PC-9 (cell line): ENCODE data around the gene FAM111A. TPM values are rescaled to one million over a fixed set of nuclear protein-coding genes. Genes with fewer than 3 reads are reported as not detected.

Experiments used
- BruUV-seq: library from RNA; stranded (reverse); fragments of 400-500 nt; replicated peaks from 2 replicates; lab custom pipeline; 2021; lab: Mats Ljungman, UMichigan
- CTCF ChIA-PET: fragments of 300-600 bp; sonication (Branson Sonifier 250); formaldehyde crosslinking; loops from one replicate; lab custom pipeline; 2022; ENCODE audit warnings: antibody characterized with exemption; lab: Charles Lee
- POLR2A ChIA-PET: fragments of 300-600 bp; sonication (Branson Sonifier 250); formaldehyde crosslinking; loops from one replicate; lab custom pipeline; 2022; ENCODE audit warnings: antibody characterized with exemption; ENCODE audit not compliant: unreplicated experiment; lab: Charles Lee
- DNase-seq, 2 experiments: peaks; one replicate each; pipeline versions ENCODE4 v3.0.0 to v3.0.0-alpha.2; 2015 to 2022; ENCODE audit warnings: mixed read lengths in 1 of 2
- H2AFZ ChIP-seq: fragments of 200-600 bp; sonication (generic); 2 replicates; pipeline ENCODE4 v1.8.1; 2017; ENCODE audit warnings: antibody characterized with exemption
- H3F3A ChIP-seq: fragments of 200-600 bp; sonication (generic); 2 replicates; pipeline ENCODE4 v1.8.1; 2017; ENCODE audit warnings: antibody characterized with exemption, mild to moderate bottlenecking, low read depth; ENCODE audit not compliant: insufficient read depth
- H3K27ac ChIP-seq: fragments of 200-600 bp; sonication (generic); 2 replicates; pipeline ENCODE4 v1.6.1; 2016; ENCODE audit warnings: mixed run types
- H3K27me3 ChIP-seq: fragments of 200-600 bp; sonication (generic); 2 replicates; pipeline ENCODE4 v1.6.1; 2016; ENCODE audit warnings: low read depth, mixed run types; ENCODE audit not compliant: insufficient read depth
- H3K36me3 ChIP-seq: fragments of 200-600 bp; sonication (generic); 2 replicates; pipeline ENCODE4 v1.6.1; 2016; ENCODE audit warnings: low read depth, mixed run types
- H3K4me1 ChIP-seq: fragments of 200-600 bp; sonication (generic); replicated peaks from 2 replicates; pipeline ENCODE4 v1.6.1; 2016; ENCODE audit warnings: mixed run types; ENCODE audit not compliant: insufficient read depth
- H3K4me2 ChIP-seq: fragments of 200-600 bp; sonication (generic); 2 replicates; pipeline ENCODE4 v1.6.1; 2017; ENCODE audit warnings: mixed run types
- H3K4me3 ChIP-seq: fragments of 200-600 bp; sonication (generic); 2 replicates; pipeline ENCODE4 v1.6.1; 2016; ENCODE audit warnings: mixed run types
- H3K79me2 ChIP-seq: fragments of 200-600 bp; sonication (generic); 2 replicates; pipeline ENCODE4 v1.6.1; 2017; ENCODE audit warnings: low read depth, mixed run types
- H3K9me2 ChIP-seq: fragments of 200-600 bp; sonication (generic); 2 replicates; pipeline ENCODE4 v1.8.1; 2017; ENCODE audit warnings: mild to moderate bottlenecking; ENCODE audit not compliant: insufficient read depth
- H3K9me3 ChIP-seq: fragments of 200-600 bp; sonication (generic); 2 replicates; pipeline ENCODE4 v1.8.1; 2016; ENCODE audit warnings: low read depth; ENCODE audit not compliant: insufficient read depth
- H4K20me1 ChIP-seq: fragments of 200-600 bp; sonication (generic); 2 replicates; pipeline ENCODE4 v1.8.1; 2017; ENCODE audit not compliant: insufficient read depth
- CTCF ChIP-seq: fragments of 200-600 bp; sonication (generic); conservative IDR thresholded peaks from 2 replicates; pipeline ENCODE4 v1.6.1; 2017; ENCODE audit warnings: mixed run types, antibody characterized with exemption, mild to moderate bottlenecking, moderate library complexity
- EZH2 ChIP-seq: fragments of 200-600 bp; sonication (generic); IDR thresholded peaks from 2 replicates; pipeline ENCODE4 v1.8.0; 2017; ENCODE audit warnings: antibody characterized with exemption, low read depth
- intact Hi-C: fragments of 100-400 bp; cut with micrococcal nuclease; formaldehyde crosslinking; loops from one replicate; pipeline ENCODE4 v1.10.0; 2022; ENCODE audit not compliant: unreplicated experiment
- total RNA-seq: library from RNA; stranded (reverse); gene quantifications from 2 replicates; pipeline ENCODE4 v1.2.3, GENCODE V29; 2021

Gene FAM111A
- total RNA-seq, 1 experiment from 2014 or later = 95.3 TPM

DNA sequence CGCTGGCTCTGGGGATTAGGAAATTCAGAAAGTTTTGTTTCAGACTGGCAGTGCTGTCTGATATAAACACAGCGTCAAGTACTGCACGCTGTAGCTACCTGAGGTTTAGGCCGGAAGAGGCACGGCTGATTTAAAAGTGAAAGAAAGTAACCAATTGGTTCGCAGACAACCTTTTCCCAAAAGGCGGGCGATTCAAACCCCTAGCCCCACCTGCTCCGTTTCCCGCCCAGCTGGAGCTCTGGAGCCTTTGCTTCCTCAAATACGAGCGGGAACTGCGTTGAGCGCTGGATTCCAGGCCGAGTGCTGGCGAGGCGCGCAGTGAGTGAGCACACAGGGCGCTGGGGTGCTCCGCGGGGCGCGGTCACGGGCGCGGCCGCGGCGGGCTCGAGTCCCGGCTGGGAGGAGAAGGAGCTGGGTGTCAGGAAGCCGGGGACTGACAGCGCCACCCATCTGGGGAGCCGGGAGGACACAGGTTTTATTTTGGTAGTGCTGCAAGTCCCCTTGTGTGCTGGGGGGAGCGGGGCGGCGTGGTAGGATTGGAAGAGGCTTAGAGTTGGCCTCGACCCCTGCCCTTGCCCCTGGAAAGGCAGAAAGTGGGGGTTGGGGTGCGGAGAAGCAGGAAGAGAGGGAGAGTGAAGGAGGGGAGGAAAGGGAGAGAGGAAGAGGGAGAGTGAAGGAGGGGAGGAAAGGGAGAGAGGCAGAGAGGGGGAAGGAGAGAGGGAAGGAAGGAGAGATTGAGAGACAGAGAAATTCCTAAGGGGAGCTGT, 2.1 kb downstream of the FAM111A start:
- no TSS peak for BruUV-seq
- Histone ChIP-seq H4K20me1 (no peaks in the 10 kb centered on the region), H3K9me3 (0 out of 2 replicates have a peak, but pooled peaks cover 2% of the 10 kb centered on the region), H2AFZ (peak overlapping the region; percentile 84), H3K4me1 (peaks cover 37% of the 10 kb centered on the region), H3K27ac (peak overlapping the region; percentile 10; the same call in 1 of the 2 replicates), H3K4me2 (peak overlapping the region; percentile 78), H3K79me2 (no peaks in the 10 kb centered on the region), H3F3A (peaks cover 29% of the 10 kb centered on the region), H3K27me3 (no peaks in the 10 kb centered on the region), H3K9me2 (no peaks in the 10 kb centered on the region; the same call in 1 of the 2 replicates), H3K4me3 (peak overlapping the region; percentile 72), H3K36me3 (peaks cover 10% of the 10 kb centered on the region; the same call in 1 of the 2 replicates)
- intact Hi-C loops = loop anchor here (5.0 to 10.0 kb wide), 2 partner anchors 43 to 1480 kb away; partner anchors contain the start of gene ZDHHC5
- CTCF ChIA-PET = interaction anchor here (1.0 to 1.8 kb wide), 3 partner anchors 37 to 565 kb away, joined by 3 to 4 read pairs (median 4); partner anchors contain the start of genes FAM111B and ZFP91
- peak; percentile 84 to 87 for DNase-seq
- POLR2A ChIA-PET = interaction anchor here (0.6 to 0.7 kb wide), 3 partner anchors 13 to 151 kb away, joined by 3 to 5 read pairs (median 4); no protein-coding TSS in a partner anchor
- TF ChIP-seq EZH2 (no peak), CTCF (no peak)

DNA sequence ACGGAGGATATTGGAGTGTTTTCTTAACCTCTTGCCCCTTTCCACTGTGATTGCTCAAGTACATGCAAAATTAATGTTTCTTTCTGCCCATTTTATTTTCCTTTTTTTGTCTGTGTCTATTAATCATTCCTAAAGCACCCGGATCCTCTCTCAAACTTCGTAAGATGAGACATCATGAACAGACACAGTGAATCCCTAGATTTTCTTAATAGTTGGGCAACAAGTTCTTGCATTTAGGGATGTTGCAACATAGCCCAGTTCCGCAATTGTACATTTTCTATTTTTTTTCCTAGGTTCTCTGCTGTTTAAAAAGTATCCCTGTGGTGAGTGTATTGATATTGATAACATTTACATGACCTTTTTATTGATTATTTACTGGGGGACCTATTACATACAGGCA, 2.9 kb downstream of the FAM111A start:
- Histone ChIP-seq H3K79me2 (no peaks in the 10 kb centered on the region), H3F3A (peaks cover 29% of the 10 kb centered on the region), H3K9me2 (no peaks in the 10 kb centered on the region; the same call in 1 of the 2 replicates), H3K27me3 (no peaks in the 10 kb centered on the region), H3K27ac (no peak overlapping the region), H4K20me1 (no peaks in the 10 kb centered on the region), H3K36me3 (peaks cover 10% of the 10 kb centered on the region; the same call in 1 of the 2 replicates), H3K4me2 (peak overlapping the region; percentile 78), H3K4me3 (peak overlapping the region; percentile 72; the same call in 1 of the 2 replicates), H2AFZ (0 out of 2 replicates have a peak overlapping the region, but pooled peaks have one; percentile 84), H3K9me3 (0 out of 2 replicates have a peak, but pooled peaks cover 2% of the 10 kb centered on the region), H3K4me1 (peaks cover 37% of the 10 kb centered on the region)
- no peak for DNase-seq
- no peak for TF ChIP-seq CTCF
- no peak for TF ChIP-seq EZH2
- POLR2A ChIA-PET = no interaction called here
- intact Hi-C loops = loop anchor here (10.0 kb wide), 1 partner anchor 1481 kb away; the partner anchor contains the start of gene ZDHHC5
- BruUV-seq = TSS peak; percentile 14
- CTCF ChIA-PET = interaction anchor here (1.2 kb wide), 1 partner anchor 39 kb away, joined by 3 read pairs; no protein-coding TSS in a partner anchor

DNA sequence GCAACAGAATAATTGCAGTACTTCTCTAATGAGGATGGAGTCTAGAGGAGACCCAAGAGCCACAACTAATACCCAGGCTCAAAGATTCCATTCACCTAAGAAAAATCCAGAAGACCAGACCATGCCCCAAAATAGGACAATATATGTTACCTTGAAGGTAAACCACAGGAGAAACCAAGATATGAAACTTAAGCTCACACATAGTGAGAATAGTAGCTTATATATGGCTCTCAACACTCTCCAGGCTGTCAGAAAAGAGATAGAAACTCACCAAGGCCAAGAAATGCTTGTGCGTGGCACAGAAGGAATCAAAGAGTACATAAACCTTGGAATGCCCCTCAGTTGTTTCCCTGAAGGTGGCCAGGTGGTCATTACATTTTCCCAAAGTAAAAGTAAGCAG, 9.1 kb downstream of the FAM111A start:
- Histone ChIP-seq H2AFZ (no peak overlapping the region), H4K20me1 (no peaks in the 10 kb centered on the region), H3K4me3 (no peak overlapping the region), H3K9me2 (no peaks in the 10 kb centered on the region; the same call in 1 of the 2 replicates), H3K27me3 (no peaks in the 10 kb centered on the region), H3K27ac (no peak overlapping the region), H3K4me1 (no peaks in the 10 kb centered on the region), H3K79me2 (no peaks in the 10 kb centered on the region), H3K9me3 (no peaks in the 10 kb centered on the region), H3K36me3 (peaks cover 10% of the 10 kb centered on the region), H3F3A (no peaks in the 10 kb centered on the region), H3K4me2 (no peak overlapping the region)
- TF ChIP-seq EZH2 (no peak), CTCF (no peak)
- no TSS peak for BruUV-seq
- CTCF ChIA-PET = no interaction called here
- no peak for DNase-seq
- intact Hi-C loops = no loop called here
- POLR2A ChIA-PET = no interaction called here
